H1 (cell line): ENCODE data around the gene TRPT1. TPM values are rescaled to one million over a fixed set of nuclear protein-coding genes. Genes with fewer than 3 reads are reported as not detected.
A peak's percentile ranks its signal among the peaks of the same experiment; 100 is the strongest.

Experiments
- ATF2 ChIP-seq: IDR thresholded peaks from 2 replicates; pipeline ENCODE4 v1.6.1; 2012; ENCODE audit warnings: low read length, inconsistent platforms
- ATF3 ChIP-seq: IDR thresholded peaks from 2 replicates; pipeline ENCODE4 v1.6.1; 2011; ENCODE audit warnings: low read depth, mild to moderate bottlenecking, low read length; ENCODE audit not compliant: insufficient read depth
- BRCA1 ChIP-seq: IDR thresholded peaks from 2 replicates; pipeline ENCODE4 v1.6.1; 2012; ENCODE audit warnings: low read depth, low read length, improper control_type of control experiment
- CBX5 ChIP-seq: fragments of 300-800, 300-1000 bp; sonication (generic); IDR thresholded peaks from 2 replicates; pipeline ENCODE4 v1.7.1; 2016; ENCODE audit warnings: antibody characterized with exemption, low read length, low read depth
- CTBP2 ChIP-seq: IDR thresholded peaks from 2 replicates; pipeline ENCODE4 v1.7.0; 2011; ENCODE audit warnings: borderline replicate concordance, mild to moderate bottlenecking, moderate library complexity, mixed read lengths, low read length; ENCODE audit not compliant: insufficient read depth, insufficient read length
- EGR1 ChIP-seq: IDR thresholded peaks from 2 replicates; pipeline ENCODE4 v1.6.1; 2011; ENCODE audit warnings: low read depth, low read length, borderline replicate concordance
- GABPA ChIP-seq: IDR thresholded peaks from 2 replicates; pipeline ENCODE4 v1.6.1; 2011; ENCODE audit warnings: mild to moderate bottlenecking, low read length, moderate library complexity, borderline replicate concordance; ENCODE audit not compliant: insufficient read depth
- KDM4A ChIP-seq: IDR thresholded peaks from one replicate; pipeline ENCODE4 v1.7.1; 2012; ENCODE audit warnings: low read depth, mild to moderate bottlenecking, moderate library complexity, low read length, inconsistent platforms; ENCODE audit not compliant: severe bottlenecking
- KDM5A ChIP-seq: fragments of 200-600 bp; IDR thresholded peaks from 2 replicates; pipeline ENCODE4 v1.7.1; 2012; ENCODE audit warnings: mild to moderate bottlenecking, low read length, inconsistent platforms, mixed read lengths
- MAX ChIP-seq: IDR thresholded peaks from 2 replicates; pipeline ENCODE4 v1.6.1; 2012; ENCODE audit warnings: inconsistent platforms
- PHF8 ChIP-seq: fragments of 200-600 bp; sonication (generic); conservative IDR thresholded peaks from 2 replicates; pipeline ENCODE4 v1.7.1; 2012; ENCODE audit warnings: low read depth, mild to moderate bottlenecking, inconsistent platforms, low read length, moderate library complexity
- POLR2A ChIP-seq, 2 experiments: IDR thresholded peaks; 1 replicate in 1 of 2; 2 replicates in 1 of 2; pipeline ENCODE4 v1.6.1; 2011; ENCODE audit warnings: low read depth in 2 of 2, low read length in 2 of 2, mild to moderate bottlenecking in 2 of 2; ENCODE audit errors: control extremely low read depth in 1 of 2
- POU5F1 ChIP-seq: IDR thresholded peaks from 2 replicates; pipeline ENCODE4 v1.6.1; 2011; ENCODE audit warnings: low read depth, mild to moderate bottlenecking, low read length, moderate library complexity
- RNF2 ChIP-seq: fragments of 200-900, 300-1000 bp; sonication (generic); IDR thresholded peaks from 2 replicates; pipeline ENCODE4 v1.7.1; 2016; ENCODE audit warnings: borderline replicate concordance, low read depth, mild to moderate bottlenecking, antibody characterized with exemption, low read length; ENCODE audit not compliant: poor library complexity, severe bottlenecking; ENCODE audit errors: missing control alignments
- RXRA ChIP-seq: IDR thresholded peaks from 2 replicates; pipeline ENCODE4 v1.6.1; 2011; ENCODE audit warnings: low read depth, mild to moderate bottlenecking, low read length, moderate library complexity; ENCODE audit not compliant: insufficient read depth
- SAP30 ChIP-seq: fragments of 300-600 bp; sonication (generic); IDR thresholded peaks from 2 replicates; pipeline ENCODE4 v1.7.1; 2012; ENCODE audit warnings: low read length, moderate library complexity, mild to moderate bottlenecking, inconsistent platforms; ENCODE audit not compliant: insufficient read depth, insufficient replicate concordance
- SP2 ChIP-seq: IDR thresholded peaks from 2 replicates; pipeline ENCODE4 v1.6.1; 2012; ENCODE audit warnings: mild to moderate bottlenecking, low read length, inconsistent platforms
- TAF1 ChIP-seq: IDR thresholded peaks from 2 replicates; pipeline ENCODE4 v1.6.1; 2011; ENCODE audit warnings: mild to moderate bottlenecking, low read depth, low read length
- TAF7 ChIP-seq: optimal IDR thresholded peaks from 2 replicates; pipeline ENCODE3; 2011; ENCODE audit warnings: low read depth, mild to moderate bottlenecking, inconsistent platforms, low read length, moderate library complexity, borderline replicate concordance
- TBP ChIP-seq: IDR thresholded peaks from 2 replicates; pipeline ENCODE4 v1.6.1; 2011; ENCODE audit warnings: low read depth, low read length, improper control_type of control experiment
- ZNF274 ChIP-seq: IDR thresholded peaks from 2 replicates; pipeline ENCODE4 v1.7.0; 2012; ENCODE audit warnings: low read length, borderline replicate concordance; ENCODE audit errors: extremely low read depth
- polyA plus RNA-seq, 7 experiments: library from polyadenylated mRNA; depleted of rRNA in 3 of 7; stranded (reverse) in 5 of 7; unstranded in 2 of 7; fragments of >200 nt in 5 of 7; fragments of 200-250 nt in 2 of 7; gene quantifications; 1 replicate in 5 of 7; 2 replicates in 1 of 7; 4 replicates in 1 of 7; pipeline versions ENCODE4 v1.2.1 to v1.2.3, GENCODE V29; 2011 to 2013; ENCODE audit warnings: missing spikeins in 2 of 7, mixed read lengths in 2 of 7
- total RNA-seq: library from RNA; stranded (reverse); fragmentation: NEBNext Ultra II Directional; extraction: Animal tissue kit (Norgen Biotek cat#: 25700); gene quantifications from 2 replicates; pipeline ENCODE4 v1.2.1, GENCODE V29; 2021

The TRPT1 gene
- total and polyA plus RNA-seq, 2 of the 8 experiments (the other 6 are each of a cell fraction or from before 2014, with no cell fraction given): 34.5 to 74.6 TPM

- TF ChIP-seq RNF2 (no peak), TBP (peak; percentile 87), SP2 (no peak), ATF3 (no peak), POU5F1 (no peak), CBX5 (no peak), TAF1 (peak; percentile 90), MAX (peak; percentile 64), TAF7 (peak; percentile 26), ZNF274 (no peak), KDM5A (no peak; the same call in 1 of the 2 replicates), BRCA1 (no peak), SAP30 (peak; percentile 50), ATF2 (no peak), EGR1 (peak; percentile 70; the same call in 1 of the 2 replicates), CTBP2 (no peak), RXRA (no peak), POLR2A (IDR thresholded peaks at IDR 0.05; ENCODE audit: control extremely low read depth in 1 of 2, low read depth in 2 of 2, low read length in 2 of 2) (peak in 1 of 2 experiments; percentile 81; a peak in 2 of 3 replicates), KDM4A (no peak), PHF8 (peak; percentile 76), GABPA (peak; percentile 91)
Observed at GRCh38 chr11:64240435-64241240, 14.7 kb upstream of the TRPT1 start, which contains the start of gene FKBP2 (continued).
